Activated effector memory CD4-positive, alpha-beta T cell treated with Interleukin-2 at 50 U/mL for 16 hours (primary cell): ENCODE measurements around the gene IGF2BP2.
"Not testable (repeated sequence)": the region's sequence is repeated elsewhere in the genome, so short reads cannot be mapped to it uniquely, and the experiment has no call there.

Experiments
- DNase-seq: peaks from one replicate; pipeline ENCODE4 v3.0.0-alpha.2; 2020

IGF2BP2 gene

GRCh38 chr3:185831990-185832389, 7.1 kb upstream of the IGF2BP2 start:
- no peak for DNase-seq

- no peak for DNase-seq
Measured at GRCh38 chr3:185831195-185831594, 6.4 kb upstream of the IGF2BP2 start.

DNA sequence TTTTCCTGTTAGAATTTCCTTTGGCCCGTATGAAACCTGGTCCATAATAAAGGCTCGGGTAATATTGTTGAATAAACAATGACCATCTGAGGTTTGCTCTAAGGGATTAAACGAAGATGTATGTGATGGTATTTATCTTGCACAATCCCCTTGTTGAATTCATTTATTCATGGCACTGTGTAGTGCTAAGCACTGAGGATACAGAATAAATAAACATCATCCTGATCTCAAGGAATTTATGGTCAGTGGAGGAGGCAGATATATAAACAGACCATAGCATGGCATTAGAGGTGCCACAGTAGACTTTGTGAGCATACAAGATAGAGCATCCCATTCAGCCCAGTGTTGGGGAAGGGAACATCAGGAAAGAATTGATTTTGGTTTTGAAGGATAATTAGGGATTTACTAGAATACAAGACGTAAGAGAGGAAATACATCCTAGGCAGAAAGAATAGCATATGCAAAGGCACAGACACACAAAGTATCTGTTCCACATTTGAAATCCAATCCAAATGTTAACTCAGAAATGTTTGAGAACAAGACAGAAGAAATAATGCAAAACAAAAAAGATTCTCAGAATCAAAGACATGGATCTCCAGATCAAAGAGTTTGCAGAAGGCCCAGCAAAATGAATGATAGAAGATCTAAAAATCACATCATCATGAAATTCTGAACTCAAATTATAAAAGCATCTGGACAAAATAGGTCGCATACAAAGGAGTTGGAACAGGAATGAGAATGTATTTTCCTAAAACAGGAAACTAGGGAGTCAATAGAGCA, 5.4 kb upstream of the IGF2BP2 start:
- no peak for DNase-seq

- DNase-seq = no peak
Measured at GRCh38 chr3:185828755-185829154, 3.9 kb upstream of the IGF2BP2 start.

DNA sequence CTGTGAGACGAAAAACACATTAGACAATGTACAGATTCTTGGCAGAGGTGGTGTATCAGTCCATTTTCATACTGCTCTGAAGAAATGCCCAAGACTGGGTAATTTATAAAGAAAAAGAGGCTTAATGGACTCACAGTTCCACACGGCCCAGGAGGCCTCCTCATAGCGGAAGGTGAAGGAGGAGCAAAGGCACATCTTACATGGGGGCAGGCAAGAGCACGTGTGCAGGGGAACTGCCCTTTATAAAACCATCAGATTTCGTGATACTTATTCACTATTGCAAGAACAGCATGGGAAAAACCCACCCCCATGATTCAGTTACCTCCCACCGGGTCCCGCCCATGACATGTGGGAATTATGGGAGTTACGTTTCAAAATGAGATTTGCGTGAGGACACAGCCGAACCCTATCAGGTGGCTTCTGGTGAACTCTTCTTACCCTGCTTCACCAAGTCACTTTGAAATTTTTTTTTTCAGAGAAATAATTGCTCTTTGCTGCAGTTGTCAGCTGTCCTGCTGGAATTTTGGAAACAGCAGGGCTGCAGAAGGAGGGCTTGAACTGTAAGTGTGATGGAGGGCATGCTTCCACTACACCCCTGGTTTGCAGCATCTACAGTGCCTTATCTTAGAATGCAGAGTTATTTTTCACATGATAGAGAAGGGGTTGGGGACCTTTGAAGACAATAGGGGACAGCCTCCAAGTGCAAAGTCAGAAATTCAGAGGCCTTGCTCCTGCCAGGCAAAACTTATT, 2.9 kb upstream of the IGF2BP2 start:
- no peak for DNase-seq

- no peak for DNase-seq
Measured at GRCh38 chr3:185825639-185826481, 1.0 kb upstream of the IGF2BP2 start.

- DNase-seq = no peak
Measured at GRCh38 chr3:185824051-185825005, 514 bp downstream of the IGF2BP2 start.

DNA sequence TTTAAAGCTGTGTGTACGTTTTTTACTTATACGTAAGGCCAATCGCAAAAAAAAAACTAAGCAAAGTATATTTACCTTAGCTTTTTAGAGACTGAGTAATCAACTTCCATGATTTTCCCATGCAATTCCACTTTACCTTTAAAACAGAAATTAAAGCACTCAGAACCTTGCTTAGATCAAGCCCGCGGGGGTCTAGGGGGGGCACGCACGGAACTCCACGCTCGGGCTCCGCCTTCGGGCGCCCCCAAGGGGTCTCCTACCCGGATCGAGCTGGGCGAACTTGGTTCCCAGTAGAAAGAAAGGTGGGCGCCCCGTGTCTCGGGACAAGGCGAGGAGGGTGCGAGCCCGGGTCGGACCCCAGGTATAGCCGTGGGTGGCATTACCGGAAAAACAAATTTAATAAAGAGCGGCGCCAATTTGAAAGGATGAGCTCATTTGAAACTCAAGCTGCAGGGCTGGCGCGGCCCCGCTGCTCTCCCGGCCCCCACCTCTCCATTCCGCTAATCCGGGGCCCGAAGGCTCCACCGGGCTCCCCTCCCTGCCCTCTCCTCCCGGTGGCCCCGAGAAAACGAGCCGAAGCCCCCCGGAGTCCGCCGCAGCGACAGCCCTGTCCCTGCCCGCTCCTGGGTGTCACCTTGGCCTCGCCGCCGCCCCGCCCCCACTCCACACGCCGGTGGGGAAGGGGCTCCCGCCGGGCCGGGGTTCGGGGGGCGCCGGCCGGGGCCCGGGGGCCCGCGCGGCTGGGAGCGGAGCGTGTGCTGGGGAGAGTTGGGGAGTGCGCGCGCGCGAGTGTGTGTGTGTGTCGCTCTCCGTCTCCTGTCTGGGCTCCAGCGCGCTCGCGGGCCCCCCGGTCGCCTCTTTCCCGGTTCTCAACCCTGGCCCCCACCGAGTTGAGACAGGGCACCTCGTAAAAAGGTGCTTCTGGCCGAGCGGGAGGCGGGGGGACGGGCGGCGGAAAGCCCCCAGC, 1.5 kb downstream of the IGF2BP2 start:
- DNase-seq = no peak

- no peak for DNase-seq
Measured at GRCh38 chr3:185822221-185823000, 2.4 kb downstream of the IGF2BP2 start.

DNA sequence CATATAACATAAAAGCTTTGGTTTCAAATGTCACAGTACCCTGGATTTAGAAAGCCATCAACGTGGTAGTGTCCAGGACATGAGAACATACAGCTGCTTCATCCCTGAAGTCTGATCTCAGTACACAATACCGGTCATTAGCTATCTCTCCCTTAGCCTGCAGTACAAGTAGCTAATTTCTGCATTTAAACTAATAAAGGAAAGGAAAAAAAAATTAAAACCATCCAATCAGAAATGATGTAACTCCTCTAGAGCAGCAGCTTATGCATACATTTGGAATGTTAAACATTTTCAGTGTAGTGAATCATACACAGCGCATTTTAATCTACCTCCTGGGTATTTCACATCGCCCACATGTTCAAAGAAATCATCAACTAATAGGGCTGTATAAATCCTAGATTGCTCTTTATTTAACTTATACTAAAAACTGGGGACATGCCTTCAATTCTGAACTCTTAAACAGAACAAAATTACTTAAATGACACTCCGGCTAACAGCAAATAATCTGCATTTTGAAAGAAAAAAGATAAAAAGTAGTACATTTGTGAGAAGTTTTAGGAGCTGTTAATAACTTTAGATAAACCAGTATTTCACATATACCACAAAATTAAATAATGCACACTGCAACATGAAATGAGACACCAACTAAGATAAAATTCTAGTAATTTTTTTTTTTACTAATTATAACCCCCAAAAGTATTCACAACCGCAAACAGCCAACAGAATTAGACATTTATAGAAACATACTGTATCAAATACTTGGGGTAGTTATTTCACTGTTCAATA, 3.7 kb downstream of the IGF2BP2 start:
- no peak for DNase-seq

DNA sequence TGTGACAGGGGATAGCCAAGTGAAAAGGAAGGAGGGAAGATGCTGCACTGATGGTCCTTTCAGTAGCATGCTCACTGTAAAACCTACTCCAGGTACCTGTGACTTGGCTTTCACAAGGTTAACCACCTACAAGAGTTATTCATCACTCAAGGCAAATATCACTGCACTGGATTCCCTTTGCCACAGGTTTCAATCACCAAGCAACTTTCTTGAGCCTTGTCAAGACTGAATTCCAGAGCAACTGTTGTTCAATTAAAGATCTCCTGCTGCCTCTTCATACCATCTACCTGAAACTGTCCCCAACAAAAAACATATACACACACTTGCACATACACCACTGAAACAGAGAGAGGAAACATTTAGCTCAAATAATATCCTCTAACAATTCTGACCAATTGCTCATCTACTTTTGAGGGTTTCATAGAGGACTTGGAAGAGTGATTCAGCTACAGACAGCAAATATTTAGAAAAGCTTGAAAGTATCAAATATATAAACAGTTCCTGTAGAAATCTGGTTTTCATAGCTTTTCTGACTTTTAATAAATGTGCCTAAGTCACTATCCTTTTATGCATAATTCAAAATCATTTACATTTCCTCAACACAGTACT, 6.5 kb downstream of the IGF2BP2 start:
- no peak for DNase-seq

- no peak for DNase-seq
Measured at GRCh38 chr3:185815391-185816282, 9.2 kb downstream of the IGF2BP2 start.

DNA sequence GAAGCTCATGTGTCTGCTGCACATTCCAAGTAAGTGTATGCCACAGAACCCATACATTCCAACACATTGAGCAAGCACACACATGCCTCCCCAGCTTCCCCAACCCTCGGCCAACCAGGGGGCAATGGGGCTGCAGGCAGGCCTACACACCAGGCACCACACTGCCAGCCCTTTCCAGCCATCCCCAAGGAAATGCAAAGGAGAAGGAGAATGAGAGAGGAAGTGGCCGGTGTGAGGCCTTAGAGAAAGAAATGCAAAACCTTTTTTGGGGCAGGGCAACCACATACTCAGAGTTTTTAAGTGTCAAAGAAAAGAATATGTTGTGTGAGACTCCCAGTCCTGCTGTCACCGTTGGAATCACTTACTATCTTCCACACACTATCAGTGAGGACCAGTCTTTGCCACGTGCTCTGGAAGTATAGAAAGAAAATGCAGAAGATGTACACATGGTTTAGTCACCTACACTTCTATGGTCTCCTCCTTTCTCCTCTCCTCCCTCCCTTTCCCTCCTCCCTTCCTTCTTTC, 11.1 kb downstream of the IGF2BP2 start:
- DNase-seq = no peak

DNA sequence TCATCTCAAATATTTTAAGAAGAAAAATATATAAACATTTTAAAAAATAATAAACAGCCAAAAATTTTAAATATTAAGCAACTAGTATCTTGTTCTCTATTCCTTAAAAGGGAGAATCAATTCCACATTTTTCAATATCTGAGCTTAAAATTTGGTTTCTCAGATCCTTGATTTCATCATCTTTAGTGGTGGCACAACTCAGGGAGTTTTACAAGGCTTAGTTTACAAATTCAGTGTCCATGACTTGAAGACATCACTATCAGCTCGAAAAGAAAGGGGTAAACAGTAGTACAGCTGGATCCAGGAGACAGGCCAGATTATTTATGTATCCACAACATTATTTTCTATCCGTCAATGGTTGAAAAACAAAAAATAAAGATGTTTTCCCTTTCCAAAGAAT, 11.6 kb downstream of the IGF2BP2 start:
- no peak for DNase-seq

DNA sequence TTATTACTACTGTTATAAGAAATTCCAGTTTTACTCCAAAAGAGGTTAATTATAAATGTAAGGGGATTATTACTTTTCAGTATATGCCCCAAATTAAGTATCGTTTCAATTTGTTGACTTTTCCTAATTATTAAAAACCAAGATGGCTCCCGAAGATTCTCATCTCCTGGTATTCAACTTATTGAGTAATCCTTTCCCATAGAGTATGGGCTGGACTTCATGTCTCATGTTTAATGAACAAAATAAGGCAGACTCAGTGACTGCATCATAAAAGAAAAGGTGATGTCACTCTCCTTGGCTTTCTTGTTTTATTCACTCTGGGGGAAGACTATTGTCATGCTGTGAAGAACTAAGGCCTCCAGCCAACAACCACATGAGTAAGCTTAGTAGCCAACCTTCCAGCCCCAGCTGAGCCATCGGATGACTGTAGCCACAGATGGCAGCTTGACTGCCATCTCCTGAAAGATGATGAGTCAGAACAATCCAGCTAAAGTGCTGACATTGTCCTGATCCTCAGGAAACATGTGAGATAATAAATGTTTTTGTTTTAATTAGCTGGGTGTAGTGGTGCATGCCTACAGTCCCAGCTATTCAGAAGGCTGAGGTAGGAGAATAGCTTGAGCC, 17.3 kb downstream of the IGF2BP2 start:
- DNase-seq = no peak

GRCh38 chr3:185798831-185799110, 26.1 kb downstream of the IGF2BP2 start:
- DNase-seq = not testable (repeated sequence)
